HG03565 (cell line): ENCODE results near the gene PRAMEF18.
"Not testable (repeated sequence)": the region's sequence is repeated elsewhere in the genome, so short reads cannot be mapped to it uniquely, and the experiment has no call there.

Experiments used
- ATAC-seq: cut with Tn5 transposase; IDR thresholded peaks from one replicate; pipeline ENCODE4 v1.9.1; 2021; ENCODE audit warnings: mild to moderate bottlenecking, moderate library complexity; ENCODE audit not compliant: unreplicated experiment

The PRAMEF18 gene, protein sequence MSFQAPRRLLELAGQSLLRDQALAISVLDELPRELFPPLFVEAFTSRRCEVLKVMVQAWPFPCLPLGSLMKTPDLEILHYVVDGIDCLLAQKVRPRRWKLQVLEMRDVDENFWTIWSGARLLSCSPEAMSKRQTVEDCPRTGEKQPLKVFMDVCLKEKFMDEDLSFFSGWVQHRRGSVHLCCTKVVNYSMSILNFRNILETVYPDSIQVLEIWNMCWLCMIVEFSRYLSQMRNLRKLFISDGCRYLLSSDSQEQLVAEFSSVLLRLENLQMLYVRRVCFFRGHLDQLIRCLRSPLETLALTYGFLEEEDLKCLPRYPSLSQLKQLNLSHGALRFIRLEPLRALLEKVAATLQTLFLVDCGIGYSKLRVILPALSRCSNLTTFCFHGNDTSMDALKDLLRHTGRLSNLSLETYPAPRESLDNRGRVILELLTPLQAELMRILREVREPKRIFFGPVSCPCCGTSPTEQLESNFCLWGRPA

DNA sequence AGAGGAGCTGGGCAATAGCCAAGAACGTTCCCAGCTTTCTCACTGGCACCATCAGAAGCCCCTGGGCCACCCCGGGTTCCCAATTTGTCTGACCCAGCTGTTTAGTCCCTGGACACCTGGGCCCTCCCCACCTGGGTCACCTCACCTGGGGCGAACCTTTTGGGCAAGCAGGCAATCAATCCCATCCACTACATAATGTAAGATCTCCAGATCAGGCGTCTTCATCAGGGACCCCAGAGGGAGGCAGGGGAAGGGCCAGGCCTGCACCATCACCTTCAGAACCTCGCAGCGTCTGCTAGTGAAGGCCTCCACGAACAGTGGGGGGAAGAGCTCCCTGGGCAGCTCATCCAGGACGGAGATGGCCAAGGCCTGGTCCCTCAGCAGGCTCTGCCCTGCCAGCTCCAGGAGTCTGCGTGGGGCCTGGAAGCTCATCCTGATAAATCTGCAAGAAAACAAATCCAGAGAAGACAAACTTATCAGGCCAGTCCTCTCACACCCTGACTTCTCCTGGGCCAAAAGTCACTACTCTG lies at the start of gene PRAMEF18:
Gene PRAMEF18 (minus strand): TSS at position 480 of the 530 bp plus-strand sequence. CDS start 48 bp downstream, at position 432.
- ATAC-seq: not testable (repeated sequence)

DNA sequence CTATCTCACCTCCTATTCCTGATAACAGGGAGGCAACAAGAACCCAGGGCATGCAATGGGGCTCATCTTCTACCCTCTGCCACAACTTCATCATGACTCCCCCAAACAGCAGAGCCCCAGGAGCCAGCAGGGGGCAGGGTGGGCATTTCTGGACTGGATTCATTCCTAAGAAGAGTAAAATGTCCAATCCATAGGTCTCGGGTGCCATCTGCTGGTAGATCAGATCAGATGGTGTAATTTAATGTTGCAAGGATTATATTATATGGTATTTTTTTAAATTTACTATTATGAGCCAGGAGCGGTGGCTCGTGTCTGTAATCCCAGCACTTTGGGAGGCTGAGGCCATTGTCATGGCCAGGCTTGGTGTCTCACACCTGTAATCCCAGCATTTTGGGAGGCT lies 39.2 kb upstream of the PRAMEF18 start:
- ATAC-seq: not testable (repeated sequence)

DNA sequence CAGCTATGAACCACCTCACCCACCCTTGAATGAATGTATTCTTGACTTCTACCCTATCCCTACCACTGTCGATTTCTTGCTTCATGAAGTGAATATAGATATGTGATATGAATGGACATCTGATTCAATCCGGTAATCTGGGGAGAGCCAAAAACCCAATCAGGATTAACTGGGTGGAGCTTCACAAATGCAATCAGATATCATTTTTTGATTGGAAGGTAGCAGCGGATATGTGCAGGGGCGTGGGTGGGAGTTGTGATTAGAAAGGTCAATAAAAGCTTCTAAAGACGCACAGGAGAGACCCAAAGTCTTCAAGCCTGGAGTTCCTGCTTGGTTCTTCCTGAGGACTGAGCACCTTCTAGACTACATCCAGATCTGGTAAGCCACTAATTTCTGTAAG lies 27.9 kb upstream of the PRAMEF18 start, which contains the start of gene PRAMEF5:
Gene PRAMEF5 (plus strand): TSS at position 301 of the 400 bp plus-strand sequence. CDS start 5,071 bp downstream, outside the sequence.
- not testable (repeated sequence) for ATAC-seq

DNA sequence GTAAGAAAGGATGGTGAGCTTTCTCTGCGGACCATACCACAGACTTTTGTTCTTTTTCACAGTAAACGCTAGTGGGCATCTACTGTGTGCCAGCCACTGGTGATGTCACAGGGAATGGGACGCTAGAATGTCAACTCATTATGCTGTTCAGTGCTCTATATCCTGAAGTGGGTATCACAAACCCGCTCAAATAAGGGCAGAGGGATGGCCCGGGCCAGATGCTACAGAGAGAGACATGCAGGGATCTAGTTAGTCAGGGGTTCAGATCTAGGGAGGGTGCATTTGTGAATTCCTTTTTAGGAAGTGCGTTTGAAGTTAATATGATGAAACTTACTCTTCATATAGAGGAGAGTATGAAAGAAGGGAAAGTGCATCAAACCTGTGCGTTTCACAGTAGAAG lies 21.2 kb upstream of the PRAMEF18 start:
- ATAC-seq: not testable (repeated sequence)

DNA sequence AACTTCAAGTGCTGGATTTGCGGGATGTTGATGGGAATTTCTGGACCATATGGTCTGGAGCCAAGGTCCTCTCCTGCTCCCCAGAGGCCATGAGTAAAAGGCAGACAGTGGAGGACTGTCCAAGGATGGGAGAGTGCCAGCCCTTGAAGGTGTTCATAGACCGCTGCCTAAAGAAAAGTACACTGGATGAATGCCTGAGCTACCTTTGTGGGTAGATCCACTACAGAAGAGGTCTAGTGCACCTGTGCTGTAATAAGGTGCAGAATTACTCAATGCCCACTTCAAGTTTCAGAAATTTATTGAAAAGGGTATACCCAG lies 20.6 kb upstream of the PRAMEF18 start:
- ATAC-seq: not testable (repeated sequence)

DNA sequence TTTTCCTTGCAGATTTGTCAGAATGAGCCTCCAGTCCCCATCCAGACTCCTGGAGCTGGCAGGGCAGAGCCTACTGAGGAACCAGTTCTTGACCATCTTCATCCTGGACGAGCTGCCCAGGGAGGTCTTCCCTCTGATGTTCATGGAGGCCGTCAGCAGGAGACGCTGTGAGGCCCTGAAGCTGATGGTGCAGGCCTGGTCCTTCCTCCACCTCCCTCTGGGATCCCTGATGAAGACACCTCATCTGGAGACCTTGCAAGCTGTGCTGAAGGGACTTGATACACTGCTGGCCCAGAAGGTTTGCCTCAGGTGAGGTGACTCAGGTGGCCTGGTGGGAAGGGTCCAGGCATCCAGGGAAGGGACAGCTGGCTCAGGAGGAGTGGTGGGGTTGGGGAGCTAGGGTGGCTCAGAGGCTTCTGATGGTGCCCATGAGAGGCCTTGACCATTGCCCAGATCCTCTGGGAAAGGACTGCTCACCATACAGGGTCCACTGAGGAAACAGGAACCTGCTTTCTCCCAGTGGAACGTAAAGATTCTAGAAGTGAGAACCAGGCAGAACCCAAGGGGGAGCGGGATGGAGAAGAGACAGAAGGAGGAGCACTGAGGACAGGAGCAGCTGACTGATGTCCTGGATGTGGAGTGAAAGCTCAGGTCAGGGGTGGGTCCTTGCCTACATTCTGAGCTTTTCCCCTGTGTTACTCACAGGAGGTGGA lies 20.0 kb upstream of the PRAMEF18 start:
- not testable (repeated sequence) for ATAC-seq

DNA sequence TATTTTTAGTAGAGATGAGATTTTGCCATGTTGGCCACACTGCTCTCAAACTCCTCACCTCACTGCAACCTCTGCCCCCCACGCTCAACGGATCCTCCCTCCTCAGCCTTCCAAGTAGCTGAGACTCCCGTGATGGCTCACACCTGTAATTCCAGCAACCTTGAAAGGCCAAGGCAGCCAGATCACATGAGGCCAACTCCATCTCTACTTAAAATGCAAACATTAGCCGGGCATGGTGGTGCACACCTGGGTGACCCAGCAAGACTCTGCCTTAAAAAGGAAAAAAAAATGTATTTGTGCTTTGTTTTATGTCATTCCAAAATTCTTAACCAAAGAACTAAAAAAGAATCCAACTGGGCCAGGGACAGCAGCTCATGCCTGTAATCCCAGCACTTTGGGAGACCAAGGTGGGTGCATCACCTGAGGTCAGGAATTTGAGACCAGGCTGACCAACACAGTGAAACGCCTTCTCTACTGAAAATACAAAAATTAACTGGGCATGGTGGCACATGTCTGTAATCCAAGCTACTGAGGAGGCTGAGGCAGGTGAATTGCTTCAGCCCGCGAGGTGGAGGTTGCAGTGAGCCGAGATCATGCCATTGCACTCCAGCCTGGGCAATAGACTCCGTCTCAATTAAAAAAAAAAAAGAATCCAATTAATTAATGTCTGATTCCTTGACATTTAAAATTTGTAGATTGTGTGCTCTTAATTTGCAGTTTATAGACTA lies 17.7 kb upstream of the PRAMEF18 start:
- ATAC-seq: not testable (repeated sequence)

DNA sequence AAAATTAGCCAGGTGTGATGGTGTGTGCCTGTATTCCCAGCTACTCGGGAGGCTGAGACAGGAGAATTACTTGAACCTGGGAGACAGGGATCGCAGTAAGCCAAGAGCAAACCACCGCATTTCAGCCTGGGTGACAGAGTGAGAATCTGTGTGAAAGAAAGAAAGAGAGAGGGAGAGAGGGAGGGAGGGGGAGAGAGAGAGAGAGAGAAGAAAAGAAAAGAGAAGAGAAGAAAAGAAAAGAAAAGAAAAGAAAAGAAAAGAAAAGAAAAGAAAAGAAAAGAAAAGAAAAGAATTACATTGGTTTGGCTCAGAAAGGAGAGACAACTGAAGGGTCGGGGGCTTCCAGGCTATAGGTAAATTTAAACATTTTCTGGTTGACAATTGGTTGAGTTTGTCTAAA lies 13.7 kb upstream of the PRAMEF18 start:
- ATAC-seq: not testable (repeated sequence)

DNA sequence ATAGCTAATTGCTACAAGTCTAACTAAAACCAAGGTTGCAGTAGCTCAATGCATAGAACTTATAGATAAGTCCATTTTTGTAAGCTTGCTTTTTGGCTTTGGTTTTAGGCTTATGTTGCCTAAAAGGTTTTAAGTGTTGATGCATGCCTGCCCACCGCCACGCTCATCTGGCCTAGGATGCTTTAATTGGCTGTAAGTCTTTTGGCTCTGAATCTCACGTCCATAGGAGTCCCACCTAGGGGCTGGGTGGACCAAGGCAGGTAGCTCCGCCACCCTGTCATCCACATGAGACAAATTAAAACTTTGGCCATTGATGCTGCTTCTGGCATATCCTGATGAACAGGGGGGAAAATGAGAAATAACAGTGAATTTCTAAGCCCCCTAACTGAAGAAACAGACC lies 11.6 kb upstream of the PRAMEF18 start:
- ATAC-seq: not testable (repeated sequence)

DNA sequence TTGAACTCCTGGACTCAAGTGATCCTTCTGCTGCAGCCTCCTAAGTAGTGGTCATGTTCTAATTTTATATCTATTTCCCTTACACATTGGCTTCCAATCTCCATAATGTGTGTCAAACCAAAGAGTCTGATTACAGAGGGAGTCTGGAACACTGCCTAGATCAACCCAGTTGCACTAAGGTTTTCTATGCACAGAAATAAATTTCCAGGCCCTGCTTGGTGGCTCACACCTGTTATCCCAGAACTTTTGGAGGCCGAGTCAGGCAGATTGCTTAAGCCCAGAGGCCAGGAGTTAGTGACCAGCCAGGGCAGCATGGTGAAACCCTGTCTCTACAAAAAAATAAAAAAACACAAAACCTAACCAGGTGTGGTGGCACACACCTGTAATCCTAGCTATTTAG lies 8.1 kb upstream of the PRAMEF18 start:
- not testable (repeated sequence) for ATAC-seq

DNA sequence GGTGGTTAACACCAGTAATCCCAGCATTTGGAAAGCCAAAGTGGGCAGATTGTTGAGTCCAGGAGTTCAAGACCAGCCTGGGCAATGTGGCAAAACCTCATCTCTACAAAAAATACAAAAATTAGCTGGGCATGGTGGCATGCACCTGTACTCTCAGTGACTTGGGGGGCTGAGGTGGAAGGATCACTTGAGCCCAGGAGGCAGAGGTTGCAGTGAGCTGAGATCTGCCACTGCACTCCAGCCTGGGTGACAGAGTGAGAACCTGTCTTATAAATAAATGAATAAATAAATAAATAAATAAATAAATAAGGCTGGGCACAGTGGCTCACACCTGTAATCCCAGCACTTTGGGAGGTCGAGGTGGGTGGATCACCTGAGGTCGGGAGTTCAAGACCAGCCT lies 6.1 kb upstream of the PRAMEF18 start:
- ATAC-seq: not testable (repeated sequence)

DNA sequence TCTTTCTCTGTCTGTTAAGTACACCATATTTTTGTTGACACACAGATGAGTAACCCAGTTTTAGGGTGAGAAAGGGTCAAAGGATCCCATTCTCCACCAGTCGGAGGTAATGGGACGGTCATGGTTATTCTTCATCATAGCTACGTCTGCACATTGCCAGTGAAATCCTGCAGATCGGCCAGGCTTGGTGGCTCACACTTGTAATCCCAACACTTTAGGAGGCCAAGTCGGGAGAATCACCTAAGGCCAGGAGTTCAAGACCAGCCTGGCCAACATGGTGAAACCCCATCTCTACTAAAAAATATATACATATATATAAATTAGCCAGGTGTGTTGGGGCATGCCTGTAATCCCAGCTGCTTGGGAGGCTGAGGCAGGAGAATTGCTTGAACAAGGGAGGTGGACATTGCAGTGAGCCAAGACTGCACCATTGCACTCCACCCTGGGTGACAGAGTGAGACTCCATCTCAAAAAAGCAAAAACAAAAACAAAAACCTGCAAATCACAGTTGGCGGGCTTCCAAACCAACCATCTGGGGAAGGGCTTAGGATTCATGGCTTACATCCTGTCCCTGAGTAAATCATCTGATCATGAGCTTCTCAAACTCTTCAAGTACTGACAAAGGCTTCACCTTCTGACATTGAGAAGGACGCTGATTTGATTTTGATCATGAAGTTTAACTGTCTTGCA lies 5.3 kb upstream of the PRAMEF18 start:
- not testable (repeated sequence) for ATAC-seq

DNA sequence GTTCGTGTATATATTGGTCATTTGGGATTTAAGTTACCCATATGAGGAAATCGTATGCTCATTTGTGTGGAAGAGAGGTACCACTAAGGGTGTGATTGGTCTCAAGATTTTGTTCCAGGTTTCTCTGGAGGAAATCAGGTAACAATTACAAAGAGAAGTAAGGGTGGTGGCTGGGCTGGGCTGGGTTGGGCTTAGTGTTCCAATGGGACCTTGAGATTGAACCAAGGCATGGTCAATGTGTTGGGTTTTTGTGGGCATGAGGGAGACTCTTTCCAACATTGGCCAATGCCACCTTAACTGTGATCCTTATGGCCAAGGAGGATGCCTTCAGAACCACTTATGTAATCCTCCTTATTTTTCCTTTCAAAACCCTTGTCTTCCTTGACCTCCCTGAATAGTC lies 4.6 kb upstream of the PRAMEF18 start:
- not testable (repeated sequence) for ATAC-seq

DNA sequence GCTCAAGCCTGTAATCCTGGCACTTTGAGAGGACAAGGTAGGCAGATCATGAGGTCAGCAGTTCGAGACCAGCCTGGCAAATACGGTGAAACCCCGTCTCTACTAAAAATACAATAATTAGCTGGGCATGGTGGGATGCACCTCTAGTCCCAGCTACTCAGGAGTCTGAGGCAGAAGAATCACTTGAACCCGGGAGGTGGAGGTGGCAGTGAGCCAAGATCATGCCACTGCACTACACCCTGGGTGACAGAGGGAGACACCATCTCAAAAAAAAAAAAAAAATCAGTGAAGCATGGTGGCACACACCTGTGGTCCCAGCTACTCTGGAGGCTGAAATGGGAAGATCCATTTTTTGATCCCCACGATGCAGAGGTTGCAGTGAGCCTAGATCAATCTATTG lies 4.1 kb upstream of the PRAMEF18 start:
- not testable (repeated sequence) for ATAC-seq

DNA sequence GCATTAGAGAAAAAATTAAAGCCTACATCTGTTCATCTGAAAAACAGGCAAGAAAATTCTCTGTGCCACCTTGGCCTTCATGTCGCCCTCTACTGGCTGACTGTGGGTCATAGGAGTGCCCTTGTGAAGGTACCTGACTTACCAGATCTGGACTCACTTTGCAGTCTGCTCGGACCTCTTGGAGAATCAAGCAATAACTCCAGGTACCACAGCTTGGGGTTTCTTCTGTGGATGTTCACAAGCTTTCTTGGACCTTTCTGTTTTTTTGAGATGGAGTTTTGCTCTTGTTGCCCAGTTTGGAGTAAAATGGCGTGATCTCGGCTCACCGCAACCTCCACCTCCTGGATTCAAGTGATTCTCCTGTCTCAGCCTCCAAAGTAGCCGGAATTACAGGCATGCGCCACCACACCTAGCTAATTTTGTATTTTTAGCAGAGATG lies 2.4 kb upstream of the PRAMEF18 start:
- no peak for ATAC-seq

DNA sequence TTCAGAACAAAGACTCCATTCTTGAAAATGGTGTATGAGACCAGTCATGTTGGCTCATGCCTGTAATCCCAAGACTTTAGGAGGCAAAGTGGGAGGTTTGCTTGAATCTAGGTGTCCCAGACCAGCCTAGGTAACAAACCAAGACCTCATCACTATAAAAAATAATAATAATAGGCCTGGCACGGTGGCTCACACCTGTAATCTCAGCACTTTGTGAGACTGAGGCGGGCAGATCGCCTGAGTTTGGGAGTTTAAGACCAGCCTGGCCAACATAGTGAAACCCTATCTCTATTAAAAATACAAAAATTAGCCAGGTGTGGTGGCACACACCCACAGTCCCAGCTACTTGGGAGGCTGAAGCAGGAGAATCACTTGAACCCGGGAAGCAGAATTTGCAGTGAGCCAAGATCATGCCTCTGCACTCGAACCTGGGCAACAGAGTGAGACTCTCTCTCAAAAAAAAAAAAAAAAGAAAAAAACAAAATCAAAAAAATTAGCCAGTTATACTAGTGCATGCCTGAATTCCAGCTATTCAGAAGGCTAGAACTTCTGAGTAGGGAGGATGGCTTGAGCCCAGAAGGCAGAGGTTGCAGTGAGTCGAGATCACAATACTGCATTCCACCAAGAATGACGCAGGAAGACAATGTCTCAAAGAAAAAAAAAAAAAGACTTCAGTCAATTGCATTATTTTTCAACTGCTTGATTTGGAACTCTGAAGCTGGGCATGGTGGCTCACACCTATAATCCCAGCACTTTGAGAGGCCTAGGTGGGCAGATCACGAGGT lies 1.5 kb upstream of the PRAMEF18 start:
- ATAC-seq: not testable (repeated sequence)

DNA sequence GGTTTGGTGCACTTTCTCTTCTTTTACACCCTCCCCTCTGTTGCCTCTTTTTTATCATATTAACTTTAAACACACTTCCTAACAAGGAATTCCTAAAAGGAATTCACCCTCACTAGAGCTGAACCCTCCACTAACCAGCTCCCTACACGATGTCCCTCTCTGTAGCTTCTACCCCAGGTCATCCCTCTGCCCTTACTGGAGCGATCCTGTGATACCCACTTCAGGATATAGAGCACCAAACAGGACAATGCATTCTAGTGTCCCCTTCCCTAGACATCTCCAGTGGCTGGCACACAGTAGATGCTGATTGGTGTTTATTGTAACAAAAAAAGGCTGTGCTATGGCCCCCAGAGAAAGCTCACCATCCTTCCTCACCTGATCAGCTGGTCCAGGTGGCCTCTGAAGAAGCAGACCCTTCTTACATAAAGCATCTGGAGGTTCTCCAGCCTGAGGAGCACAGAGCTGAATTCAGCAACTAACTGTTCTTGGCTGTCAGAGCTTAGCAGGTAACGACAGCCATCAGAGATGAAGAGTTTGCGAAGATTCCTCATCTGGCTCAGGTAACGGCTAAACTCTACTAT lies 1.4 kb downstream of the PRAMEF18 start:
- ATAC-seq: no peak

DNA sequence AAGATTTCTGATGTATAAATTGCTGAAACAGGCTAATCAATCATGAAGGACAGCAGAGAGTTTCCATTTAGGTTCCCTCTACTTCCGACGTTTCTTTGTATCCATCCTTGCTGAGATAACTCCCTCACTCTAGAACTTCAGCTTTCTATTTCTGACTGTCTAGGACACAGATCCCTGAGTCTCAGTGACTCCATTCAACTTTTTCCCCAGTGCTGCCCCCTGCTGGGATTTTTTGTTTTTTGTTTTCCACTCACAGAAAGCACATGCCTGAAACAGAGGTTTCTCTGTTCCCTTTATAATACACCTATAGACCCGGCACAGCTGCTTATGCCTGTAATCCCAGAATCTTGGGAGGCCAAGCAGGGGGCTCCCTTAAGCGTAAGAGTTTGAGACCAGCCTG lies 3.2 kb downstream of the PRAMEF18 start:
- not testable (repeated sequence) for ATAC-seq

DNA sequence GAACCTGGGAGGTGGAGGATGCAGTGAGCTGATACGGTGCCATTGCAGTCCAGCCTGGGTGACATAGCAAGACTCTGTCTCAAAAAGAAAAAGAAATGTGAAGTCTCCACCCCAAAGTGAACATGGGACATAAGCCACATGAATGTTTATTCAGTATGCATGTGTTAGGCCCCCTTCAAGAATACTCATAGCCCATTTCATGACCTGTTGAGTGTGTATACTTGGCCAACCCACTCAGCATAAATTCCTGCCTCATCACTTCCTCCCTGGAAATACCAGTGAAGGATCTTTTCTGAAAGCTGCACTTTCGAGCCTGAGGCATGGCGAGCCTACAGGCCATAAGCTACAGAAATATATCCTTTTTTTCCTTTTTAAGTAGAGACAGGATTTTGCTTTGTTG lies 6.8 kb downstream of the PRAMEF18 start:
- not testable (repeated sequence) for ATAC-seq
